Panc1 (cell line): ENCODE results near the gene DBT. TPM values are rescaled to one million over a fixed set of nuclear protein-coding genes. Genes with fewer than 3 reads are reported as not detected.
"Not testable (repeated sequence)": the region's sequence is repeated elsewhere in the genome, so short reads cannot be mapped to it uniquely, and the experiment has no call there.

Experiments used
- ATAC-seq: fragments of 200-7000 bp; cut with Tn5 transposase; 2 replicates; pipeline ENCODE4 v1.9.1; 2020; ENCODE audit warnings: mild to moderate bottlenecking, moderate library complexity
- BruUV-seq: library from RNA; stranded (reverse); fragments of 400-500 nt; replicated peaks from 2 replicates; lab custom pipeline; 2021; lab: Mats Ljungman, UMichigan
- CTCF ChIA-PET: fragments of 300-600 bp; sonication (Branson Sonifier 250); formaldehyde crosslinking; loops from one replicate; lab custom pipeline; 2022; ENCODE audit warnings: antibody characterized with exemption; lab: Charles Lee
- POLR2A ChIA-PET: fragments of 300-600 bp; sonication (Branson Sonifier 250); formaldehyde crosslinking; loops from one replicate; lab custom pipeline; 2022; ENCODE audit warnings: antibody characterized with exemption; lab: Charles Lee
- DNase-seq: peaks from one replicate; pipeline ENCODE4 v3.0.0-alpha.2; 2010; ENCODE audit warnings: low read depth, low spot score
- H3K27ac ChIP-seq: 2 replicates; pipeline ENCODE4 v1.5.1; 2011; ENCODE audit warnings: mild to moderate bottlenecking, low read length, inconsistent platforms
- H3K27me3 ChIP-seq: fragments of 200-500 bp; sonication (Bioruptor generic); 2 replicates; pipeline ENCODE4 v1.6.0; 2014; ENCODE audit warnings: low read length, inconsistent platforms; ENCODE audit not compliant: control insufficient read depth, insufficient read depth
- H3K36me3 ChIP-seq: fragments of 200-500 bp; sonication (Bioruptor generic); 2 replicates; pipeline ENCODE4 v1.5.1; 2014; ENCODE audit warnings: inconsistent platforms, mild to moderate bottlenecking, low read length, moderate library complexity; ENCODE audit not compliant: control insufficient read depth, insufficient read depth
- H3K4me1 ChIP-seq: 2 replicates; pipeline ENCODE4 v1.5.1; 2011; ENCODE audit warnings: inconsistent platforms, mild to moderate bottlenecking, low read length, moderate library complexity; ENCODE audit not compliant: control insufficient read depth, insufficient read depth
- H3K4me3 ChIP-seq, 2 experiments: 2 replicates each; pipeline ENCODE4 v1.5.1; 2011 to 2012; ENCODE audit warnings: low read depth in 2 of 2, low read length in 2 of 2, mild to moderate bottlenecking in 2 of 2, inconsistent platforms in 1 of 2, moderate library complexity in 1 of 2
- H3K9me3 ChIP-seq: fragments of 200-500 bp; sonication (Bioruptor generic); 2 replicates; pipeline ENCODE4 v1.5.1; 2014; ENCODE audit warnings: low read depth, mild to moderate bottlenecking, inconsistent platforms, low read length, moderate library complexity; ENCODE audit not compliant: control insufficient read depth, insufficient read depth
- POLR2AphosphoS5 ChIP-seq: IDR thresholded peaks from 2 replicates; pipeline ENCODE4 v1.6.1; 2012; ENCODE audit warnings: mild to moderate bottlenecking, low read depth, low read length, moderate library complexity
- SIN3A ChIP-seq: IDR thresholded peaks from 2 replicates; pipeline ENCODE4 v1.6.1; 2012; ENCODE audit warnings: low read depth, mild to moderate bottlenecking, low read length, moderate library complexity, borderline replicate concordance; ENCODE audit not compliant: insufficient read depth
- TCF7L2 ChIP-seq: IDR thresholded peaks from 2 replicates; pipeline ENCODE4 v1.6.1; 2011; ENCODE audit warnings: mild to moderate bottlenecking, low read depth, low read length, inconsistent platforms
- in situ Hi-C: cut with HindIII; loops from 2 replicates; pipeline ENCODE4 v1.10.0; 2016; ENCODE audit warnings: low sequenced_read_pairs, low pct_unique_long_range_greater_than_20kb
- intact Hi-C: fragments of 100-400 bp; cut with micrococcal nuclease; formaldehyde crosslinking; loops from one replicate; pipeline ENCODE4 v1.10.0; 2022; ENCODE audit not compliant: unreplicated experiment
- total RNA-seq: library from RNA; stranded (reverse); gene quantifications from one replicate; pipeline ENCODE4 v1.2.1, GENCODE V29; 2021; ENCODE audit not compliant: unreplicated experiment
- TF ChIP-seq, protein P1 (sequence below): fragments of 450-650 bp; IDR thresholded peaks from 2 replicates; pipeline ENCODE4 v1.5.1; 2017; ENCODE audit warnings: mild to moderate bottlenecking
- TF ChIP-seq, protein P2 (sequence below), 2 experiments: IDR thresholded peaks; 2 replicates each; pipeline ENCODE4 v1.6.1; 2011 to 2012; ENCODE audit warnings: low read depth in 2 of 2, control low read depth in 1 of 2, low read length in 1 of 2, mild to moderate bottlenecking in 1 of 2, moderate library complexity in 1 of 2; ENCODE audit not compliant: insufficient read depth in 1 of 2

Gene DBT
- total RNA-seq, 1 experiment from 2014 or later = 5.2 TPM

DNA sequence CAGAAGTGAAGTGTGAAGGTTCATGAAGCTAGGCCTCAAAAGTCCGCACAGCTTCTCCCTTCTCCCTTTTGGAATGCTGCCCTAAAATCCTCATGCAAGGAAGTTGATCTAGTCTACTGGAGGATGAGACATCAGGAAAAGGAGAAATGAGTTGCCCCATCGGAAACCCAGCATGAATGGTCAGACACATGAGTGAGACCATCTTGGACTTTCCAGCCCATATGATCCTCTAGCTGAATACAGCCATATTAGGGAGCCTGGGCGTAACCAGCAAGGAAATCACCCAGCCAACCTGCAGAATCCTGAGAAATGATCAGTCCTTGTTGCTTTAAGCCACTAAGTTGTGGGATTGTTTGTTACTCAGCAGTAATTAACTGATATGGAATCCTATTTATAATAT is 12.5 kb downstream of the DBT start:
- DNase-seq = no peak
- ATAC-seq = no peak
- ChIA-PET POLR2A (no interaction called here), CTCF (no interaction called here)
- Histone ChIP-seq H3K27me3 (no peaks in the 10 kb centered on the region), H3K4me1 (no peaks in the 10 kb centered on the region), H3K27ac (no peak overlapping the region), H3K36me3 (no peaks in the 10 kb centered on the region), H3K9me3 (no peaks in the 10 kb centered on the region), H3K4me3 (no peak overlapping the region)
- in situ Hi-C loops = no loop called here
- BruUV-seq = no TSS peak
- intact Hi-C loops = no loop called here
- TF ChIP-seq, protein P1, sequence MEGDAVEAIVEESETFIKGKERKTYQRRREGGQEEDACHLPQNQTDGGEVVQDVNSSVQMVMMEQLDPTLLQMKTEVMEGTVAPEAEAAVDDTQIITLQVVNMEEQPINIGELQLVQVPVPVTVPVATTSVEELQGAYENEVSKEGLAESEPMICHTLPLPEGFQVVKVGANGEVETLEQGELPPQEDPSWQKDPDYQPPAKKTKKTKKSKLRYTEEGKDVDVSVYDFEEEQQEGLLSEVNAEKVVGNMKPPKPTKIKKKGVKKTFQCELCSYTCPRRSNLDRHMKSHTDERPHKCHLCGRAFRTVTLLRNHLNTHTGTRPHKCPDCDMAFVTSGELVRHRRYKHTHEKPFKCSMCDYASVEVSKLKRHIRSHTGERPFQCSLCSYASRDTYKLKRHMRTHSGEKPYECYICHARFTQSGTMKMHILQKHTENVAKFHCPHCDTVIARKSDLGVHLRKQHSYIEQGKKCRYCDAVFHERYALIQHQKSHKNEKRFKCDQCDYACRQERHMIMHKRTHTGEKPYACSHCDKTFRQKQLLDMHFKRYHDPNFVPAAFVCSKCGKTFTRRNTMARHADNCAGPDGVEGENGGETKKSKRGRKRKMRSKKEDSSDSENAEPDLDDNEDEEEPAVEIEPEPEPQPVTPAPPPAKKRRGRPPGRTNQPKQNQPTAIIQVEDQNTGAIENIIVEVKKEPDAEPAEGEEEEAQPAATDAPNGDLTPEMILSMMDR = no peak
- no peak for TF ChIP-seq SIN3A
- TF ChIP-seq, protein P2, sequence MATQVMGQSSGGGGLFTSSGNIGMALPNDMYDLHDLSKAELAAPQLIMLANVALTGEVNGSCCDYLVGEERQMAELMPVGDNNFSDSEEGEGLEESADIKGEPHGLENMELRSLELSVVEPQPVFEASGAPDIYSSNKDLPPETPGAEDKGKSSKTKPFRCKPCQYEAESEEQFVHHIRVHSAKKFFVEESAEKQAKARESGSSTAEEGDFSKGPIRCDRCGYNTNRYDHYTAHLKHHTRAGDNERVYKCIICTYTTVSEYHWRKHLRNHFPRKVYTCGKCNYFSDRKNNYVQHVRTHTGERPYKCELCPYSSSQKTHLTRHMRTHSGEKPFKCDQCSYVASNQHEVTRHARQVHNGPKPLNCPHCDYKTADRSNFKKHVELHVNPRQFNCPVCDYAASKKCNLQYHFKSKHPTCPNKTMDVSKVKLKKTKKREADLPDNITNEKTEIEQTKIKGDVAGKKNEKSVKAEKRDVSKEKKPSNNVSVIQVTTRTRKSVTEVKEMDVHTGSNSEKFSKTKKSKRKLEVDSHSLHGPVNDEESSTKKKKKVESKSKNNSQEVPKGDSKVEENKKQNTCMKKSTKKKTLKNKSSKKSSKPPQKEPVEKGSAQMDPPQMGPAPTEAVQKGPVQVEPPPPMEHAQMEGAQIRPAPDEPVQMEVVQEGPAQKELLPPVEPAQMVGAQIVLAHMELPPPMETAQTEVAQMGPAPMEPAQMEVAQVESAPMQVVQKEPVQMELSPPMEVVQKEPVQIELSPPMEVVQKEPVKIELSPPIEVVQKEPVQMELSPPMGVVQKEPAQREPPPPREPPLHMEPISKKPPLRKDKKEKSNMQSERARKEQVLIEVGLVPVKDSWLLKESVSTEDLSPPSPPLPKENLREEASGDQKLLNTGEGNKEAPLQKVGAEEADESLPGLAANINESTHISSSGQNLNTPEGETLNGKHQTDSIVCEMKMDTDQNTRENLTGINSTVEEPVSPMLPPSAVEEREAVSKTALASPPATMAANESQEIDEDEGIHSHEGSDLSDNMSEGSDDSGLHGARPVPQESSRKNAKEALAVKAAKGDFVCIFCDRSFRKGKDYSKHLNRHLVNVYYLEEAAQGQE (IDR thresholded peaks at IDR 0.05; ENCODE audit: insufficient read depth in 1 of 2, low read depth in 2 of 2, low read length in 1 of 2) = no peak
- no peak for TF ChIP-seq TCF7L2
- TF ChIP-seq POLR2AphosphoS5 = no peak

DNA sequence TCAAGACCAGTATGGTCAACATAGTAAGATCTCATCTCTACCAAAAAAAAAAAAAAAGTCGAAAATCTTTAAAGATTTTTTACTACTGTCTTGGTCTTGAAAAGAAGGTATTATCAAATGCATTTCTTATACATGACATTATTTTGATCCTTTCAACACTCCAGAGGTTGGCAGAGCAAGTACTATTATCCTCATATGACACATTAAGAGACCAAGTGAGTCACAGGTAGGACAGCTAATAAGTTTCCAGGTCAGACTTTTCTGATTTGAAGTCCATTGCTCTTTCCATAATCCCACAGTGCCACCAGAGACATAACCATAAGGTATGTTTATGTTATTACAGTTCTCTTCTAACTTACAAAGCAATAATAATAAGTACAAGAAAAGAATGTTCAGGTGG is 15.2 kb downstream of the DBT start:
- no TSS peak for BruUV-seq
- ATAC-seq (no peak), DNase-seq (no peak)
- H3K4me1 ChIP-seq = no peaks in the 10 kb centered on the region
- no peak for TF ChIP-seq SIN3A
- TF ChIP-seq, protein P1 = no peak
- no peak for TF ChIP-seq TCF7L2
- TF ChIP-seq POLR2AphosphoS5 = no peak
- no peaks in the 10 kb centered on the region for H3K36me3 ChIP-seq
- no peak overlapping the region for H3K4me3 ChIP-seq
- ChIA-PET POLR2A (no interaction called here), CTCF (no interaction called here)
- H3K9me3 ChIP-seq = no peaks in the 10 kb centered on the region
- no peaks in the 10 kb centered on the region for H3K27me3 ChIP-seq
- intact Hi-C loops (no loop called here), in situ Hi-C loops (no loop called here)
- no peak overlapping the region for H3K27ac ChIP-seq

DNA sequence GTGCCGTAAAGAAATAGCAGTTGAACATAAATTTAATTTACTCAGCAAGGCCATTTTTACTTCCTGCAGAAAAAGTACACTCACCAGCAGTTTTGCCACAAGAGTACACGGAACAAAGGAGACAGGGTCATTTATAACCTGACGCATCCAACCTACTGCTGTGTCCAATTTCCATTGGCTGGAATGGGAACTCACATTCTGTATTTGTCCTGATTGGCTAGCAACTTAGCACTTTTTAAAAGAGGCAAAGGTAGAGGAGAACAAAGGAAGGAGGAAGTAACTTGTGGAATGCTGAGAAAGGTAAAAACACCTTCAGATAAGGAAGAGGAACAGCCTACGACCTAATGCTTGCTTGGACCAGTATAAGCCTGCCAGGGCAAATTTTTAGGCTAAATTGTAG is 16.1 kb downstream of the DBT start:
- in situ Hi-C loops, BruUV-seq, H3K36me3 ChIP-seq, H3K27me3 ChIP-seq, H3K9me3 ChIP-seq, H3K4me3 ChIP-seq, POLR2A ChIA-PET, DNase-seq, ATAC-seq, CTCF ChIA-PET, H3K4me1 ChIP-seq, H3K27ac ChIP-seq, intact Hi-C loops: not testable (repeated sequence)
